A549 (cell line): Measurements from ENCODE around the gene FHAD1. TPM values are rescaled to one million over a fixed set of nuclear protein-coding genes. Genes with fewer than 3 reads are reported as not detected.

Experiments used
- ATAC-seq, 2 experiments: fragments of 200-7000 bp in 1 of 2; fragments of >200 bp in 1 of 2; cut with Nextera tagmentation in 1 of 2; cut with Tn5 transposase in 1 of 2; 3 replicates each; pipeline versions ENCODE4 v1.8.0 to v1.9.1; 2018 to 2020; ENCODE audit warnings: mild to moderate bottlenecking in 1 of 2, moderate library complexity in 1 of 2
- CTCF ChIA-PET: fragments of 300-600 bp; sonication (Branson Sonifier 250); formaldehyde crosslinking; extraction: SDS; loops from one replicate; lab custom pipeline; 2021; ENCODE audit warnings: antibody characterized with exemption, inconsistent platforms; lab: Yijun Ruan, JAX
- POLR2A ChIA-PET: fragments of 350-600 bp; formaldehyde crosslinking; extraction: SDS; loops from one replicate; lab custom pipeline; 2021; ENCODE audit warnings: antibody characterized with exemption, inconsistent platforms; lab: Yijun Ruan, JAX
- DNase-seq, 2 experiments: peaks; one replicate each; pipeline versions ENCODE4 v3.0.0 to v3.0.0-alpha.2; 2011 to 2016; ENCODE audit warnings: low read depth in 1 of 2, low spot score in 1 of 2
- FAIRE-seq: peaks from 2 replicates; lab custom pipeline; 2011; peaks lifted over from hg19 to GRCh38; lab: Jason Lieb, UNC
- H3K27ac ChIP-seq, 2 experiments: fragments of >200 bp; sonication (Bioruptor Twin); formaldehyde crosslinking; 3 replicates each; pipeline ENCODE4 v1.5.1; 2016 to 2017
- H3K4me1 ChIP-seq: fragments of >200 bp; sonication (Bioruptor Twin); formaldehyde crosslinking; 3 replicates; pipeline ENCODE4 v1.6.1; 2016
- H3K4me2 ChIP-seq: fragments of >200 bp; sonication (Bioruptor Twin); formaldehyde crosslinking; 3 replicates; pipeline ENCODE4 v1.6.1; 2016
- H3K4me3 ChIP-seq: fragments of >200 bp; sonication (Bioruptor Twin); formaldehyde crosslinking; 3 replicates; pipeline ENCODE4 v1.5.1; 2016
- H3K9me3 ChIP-seq: fragments of >200 bp; sonication (Bioruptor Twin); formaldehyde crosslinking; 3 replicates; pipeline ENCODE4 v1.6.1; 2016
- BHLHE40 ChIP-seq: IDR thresholded peaks from 2 replicates; pipeline ENCODE4 v1.6.1; 2012; ENCODE audit warnings: low read depth, low read length, inconsistent platforms
- CBX2 ChIP-seq: fragments of 200-600 bp; sonication (generic); IDR thresholded peaks from 2 replicates; pipeline ENCODE4 v1.6.1; 2016; ENCODE audit warnings: low read depth, mild to moderate bottlenecking, borderline replicate concordance
- CBX8 ChIP-seq: fragments of 200-600 bp; sonication (generic); IDR thresholded peaks from 2 replicates; pipeline ENCODE4 v1.6.1; 2016
- CHD2 ChIP-seq: fragments of 150-350 bp; IDR thresholded peaks from 2 replicates; pipeline ENCODE4 v1.6.1; 2014; ENCODE audit warnings: low read length; ENCODE audit not compliant: partially characterized antibody
- CHD4 ChIP-seq: fragments of 200-600 bp; sonication (generic); IDR thresholded peaks from 2 replicates; pipeline ENCODE4 v1.6.1; 2016; ENCODE audit warnings: antibody characterized with exemption, mild to moderate bottlenecking, borderline replicate concordance
- EHF ChIP-seq: fragments of 250-450 bp; sonication (Bioruptor Pico); IDR thresholded peaks from 2 replicates; pipeline ENCODE4 v1.5.0; 2020; ENCODE audit warnings: mild to moderate bottlenecking
- EP300 ChIP-seq, 2 experiments: fragments of >200 bp; sonication (Bioruptor Twin); formaldehyde crosslinking; IDR thresholded peaks; 2 replicates in 1 of 2; 3 replicates in 1 of 2; pipeline ENCODE4 v1.6.1; 2016 to 2017
- GATA3 ChIP-seq: IDR thresholded peaks from 2 replicates; pipeline ENCODE4 v1.6.1; 2012; ENCODE audit warnings: borderline replicate concordance
- HDAC2 ChIP-seq: fragments of 200-600 bp; sonication (generic); IDR thresholded peaks from 2 replicates; pipeline ENCODE4 v1.6.1; 2016
- HEYL ChIP-seq: fragments of 250-450 bp; sonication (Bioruptor Pico); IDR thresholded peaks from 2 replicates; pipeline ENCODE4 v1.8.0; 2021; ENCODE audit warnings: mild to moderate bottlenecking, moderate library complexity
- HOXB5 ChIP-seq: fragments of 250-450 bp; sonication (Bioruptor Pico); IDR thresholded peaks from 2 replicates; pipeline ENCODE4 v1.5.0; 2020; ENCODE audit warnings: mild to moderate bottlenecking, moderate library complexity
- KDM5A ChIP-seq: fragments of 200-600 bp; sonication (generic); IDR thresholded peaks from 2 replicates; pipeline ENCODE4 v1.6.1; 2016; ENCODE audit warnings: antibody characterized with exemption, mild to moderate bottlenecking
- MAFK ChIP-seq: fragments of 450-650 bp; IDR thresholded peaks from 2 replicates; pipeline ENCODE4 v1.6.1; 2014; ENCODE audit not compliant: partially characterized antibody
- NFE2L2 ChIP-seq: fragments of 150-350 bp; conservative IDR thresholded peaks from 2 replicates; pipeline ENCODE4 v1.6.1; 2014; ENCODE audit warnings: low read length
- POLR2AphosphoS2 ChIP-seq: conservative IDR thresholded peaks from 2 replicates; pipeline ENCODE4 v1.6.1; 2012; ENCODE audit warnings: low read length, improper control_type of control experiment, inconsistent platforms
- RCOR1 ChIP-seq: fragments of 150-350 bp; IDR thresholded peaks from 2 replicates; pipeline ENCODE4 v1.6.1; 2014; ENCODE audit warnings: antibody characterized with exemption, low read length, low read depth
- RFX5 ChIP-seq: fragments of 450-650 bp; IDR thresholded peaks from 2 replicates; pipeline ENCODE4 v1.7.1; 2014; ENCODE audit warnings: antibody characterized with exemption, mild to moderate bottlenecking, moderate library complexity
- SMC3 ChIP-seq: fragments of >200 bp; sonication (Bioruptor Twin); formaldehyde crosslinking; IDR thresholded peaks from 3 replicates; pipeline ENCODE4 v1.6.1; 2018; ENCODE audit warnings: inconsistent platforms
- SREBF2 ChIP-seq: fragments of 450-650 bp; IDR thresholded peaks from 2 replicates; pipeline ENCODE4 v1.6.1; 2014; ENCODE audit warnings: mild to moderate bottlenecking, moderate library complexity
- TFCP2L1 ChIP-seq: fragments of 250-450 bp; sonication (Bioruptor Pico); IDR thresholded peaks from 2 replicates; pipeline ENCODE4 v1.5.0; 2021; ENCODE audit warnings: mild to moderate bottlenecking
- ZNF302 ChIP-seq: fragments of 250-450 bp; sonication (Bioruptor Pico); IDR thresholded peaks from 2 replicates; pipeline ENCODE4 v1.9.0; 2021; ENCODE audit warnings: inconsistent platforms, mild to moderate bottlenecking, moderate library complexity
- ZSCAN20 ChIP-seq: fragments of 250-450 bp; sonication (Bioruptor Pico); IDR thresholded peaks from 2 replicates; pipeline ENCODE4 v1.8.0; 2022; ENCODE audit warnings: mild to moderate bottlenecking, moderate library complexity
- WGBS: methylation state at CpG from one replicate; pipeline ENCODE4 v1.1.6; 2017; ENCODE audit errors: missing lambda C conversion rate; 5-methylcytosine and 5-hydroxymethylcytosine counted together
- polyA plus RNA-seq, 4 experiments: library from polyadenylated mRNA; depleted of rRNA in 3 of 4; stranded (reverse); fragments of >200 nt; fragmentation: RNase III in 1 of 4; extraction: RNeasy Plus Mini Kit Qiagen cat#74134 plus additional on column Dnase treatment in 1 of 4; gene quantifications; 2 replicates in 3 of 4; 3 replicates in 1 of 4; pipeline ENCODE4 v1.2.3, GENCODE V29; 2011 to 2017
- TF ChIP-seq, protein P1 (sequence below): fragments of 450-650 bp; IDR thresholded peaks from 2 replicates; pipeline ENCODE4 v1.6.1; 2014; ENCODE audit warnings: antibody characterized with exemption
- TF ChIP-seq, protein P2 (sequence below): fragments of >200 bp; sonication (Bioruptor Twin); formaldehyde crosslinking; IDR thresholded peaks from 2 replicates; pipeline ENCODE4 v1.6.1; 2016
- TF ChIP-seq, protein P3 (sequence below): IDR thresholded peaks from 2 replicates; pipeline ENCODE4 v1.6.1; 2012
- TF ChIP-seq, protein P4 (sequence below): fragments of 200-600 bp; sonication (generic); IDR thresholded peaks from 2 replicates; pipeline ENCODE4 v1.6.1; 2016; ENCODE audit warnings: antibody characterized with exemption, mild to moderate bottlenecking, moderate library complexity
- TF ChIP-seq, protein P5 (sequence below): fragments of 150-350 bp; IDR thresholded peaks from 2 replicates; pipeline ENCODE4 v1.6.1; 2014; ENCODE audit warnings: low read depth, mild to moderate bottlenecking, low read length

The FHAD1 gene
- polyA plus RNA-seq, 2 of the 4 experiments (the other 2 are of a cell fraction): 0.31 to 0.32 TPM

DNA sequence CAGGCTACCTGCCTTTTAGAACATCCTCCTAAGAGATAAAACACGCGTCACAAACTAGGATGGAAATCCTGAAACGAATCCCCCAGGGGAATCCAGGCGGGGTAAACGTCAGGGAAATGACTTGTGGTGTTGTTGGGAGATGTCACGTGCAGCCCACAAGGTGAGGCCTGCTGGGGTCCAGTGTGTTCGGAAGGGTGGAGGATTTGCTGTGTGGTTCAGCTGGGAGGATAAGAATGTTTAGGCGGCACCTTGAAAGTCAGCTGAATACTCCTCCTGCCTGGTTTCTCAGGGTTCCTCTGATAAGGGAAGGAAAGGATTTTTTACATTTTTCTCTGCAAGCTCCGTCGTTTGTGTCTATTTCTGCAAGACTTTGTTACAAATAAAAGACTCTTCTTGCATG lies 88.0 kb downstream of the FHAD1 start:
- H3K9me3 ChIP-seq: no peaks in the 10 kb centered on the region
- TF ChIP-seq SMC3: no peak
- TF ChIP-seq, protein P1, sequence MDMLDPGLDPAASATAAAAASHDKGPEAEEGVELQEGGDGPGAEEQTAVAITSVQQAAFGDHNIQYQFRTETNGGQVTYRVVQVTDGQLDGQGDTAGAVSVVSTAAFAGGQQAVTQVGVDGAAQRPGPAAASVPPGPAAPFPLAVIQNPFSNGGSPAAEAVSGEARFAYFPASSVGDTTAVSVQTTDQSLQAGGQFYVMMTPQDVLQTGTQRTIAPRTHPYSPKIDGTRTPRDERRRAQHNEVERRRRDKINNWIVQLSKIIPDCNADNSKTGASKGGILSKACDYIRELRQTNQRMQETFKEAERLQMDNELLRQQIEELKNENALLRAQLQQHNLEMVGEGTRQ: no peak
- no peak for TF ChIP-seq CHD2
- TF ChIP-seq CHD4: no peak
- TF ChIP-seq CBX2: no peak
- no peak for TF ChIP-seq RFX5
- no peak for TF ChIP-seq HDAC2
- TF ChIP-seq EP300 (IDR thresholded peaks at IDR 0.05): no peak
- TF ChIP-seq BHLHE40: no peak
- TF ChIP-seq, protein P2, sequence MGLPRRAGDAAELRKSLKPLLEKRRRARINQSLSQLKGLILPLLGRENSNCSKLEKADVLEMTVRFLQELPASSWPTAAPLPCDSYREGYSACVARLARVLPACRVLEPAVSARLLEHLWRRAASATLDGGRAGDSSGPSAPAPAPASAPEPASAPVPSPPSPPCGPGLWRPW: no peak
- TF ChIP-seq MAFK: no peak
- TF ChIP-seq SREBF2: no peak
- TF ChIP-seq ZSCAN20 (CRISPR knock-in tag): no peak
- TF ChIP-seq KDM5A: no peak
- TF ChIP-seq, protein P3, sequence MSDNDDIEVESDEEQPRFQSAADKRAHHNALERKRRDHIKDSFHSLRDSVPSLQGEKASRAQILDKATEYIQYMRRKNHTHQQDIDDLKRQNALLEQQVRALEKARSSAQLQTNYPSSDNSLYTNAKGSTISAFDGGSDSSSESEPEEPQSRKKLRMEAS: no peak
- TF ChIP-seq POLR2AphosphoS2: no peak
- TF ChIP-seq, all 56 proteins: peak for 0
- POLR2A ChIA-PET: no interaction called here
- ATAC-seq: no peak
- no peak for FAIRE-seq
- WGBS: 92% methylated on average over 10 of the region's 10 CpGs
- DNase-seq: no peak
- CTCF ChIA-PET: interaction anchor here (1.5 to 5.5 kb wide), 4 partner anchors 11 to 207 kb away, joined by 4 to 40 read pairs (median 4); no protein-coding TSS in a partner anchor
- H3K27ac ChIP-seq: no peak overlapping the region
- H3K4me1 ChIP-seq: peaks cover 17% of the 10 kb centered on the region
- H3K4me2 ChIP-seq: no peak overlapping the region
- no peak overlapping the region for H3K4me3 ChIP-seq

DNA sequence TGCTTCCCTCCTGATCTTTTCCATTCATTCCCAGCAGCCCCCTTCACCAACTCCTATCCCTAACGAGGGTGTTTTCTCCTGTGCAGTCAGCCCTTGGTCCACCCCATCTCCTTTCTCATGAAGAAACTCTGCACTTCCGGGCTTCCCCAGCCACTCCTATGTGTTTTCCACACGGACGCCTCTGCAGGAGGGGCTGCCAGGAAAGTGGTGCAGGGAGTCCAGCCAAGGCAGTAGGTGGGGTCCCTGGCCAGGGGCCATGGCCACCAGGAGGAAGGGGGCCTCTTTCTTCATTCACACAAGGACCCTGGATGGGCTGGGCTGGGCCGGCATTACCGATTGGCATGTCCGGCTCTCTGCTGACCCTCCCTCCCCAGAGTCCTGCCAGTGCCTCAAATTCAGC lies 89.8 kb downstream of the FHAD1 start:
- 92% methylated on average over 7 of the region's 7 CpGs for WGBS
- DNase-seq (no peak), ATAC-seq (no peak), FAIRE-seq (no peak)
- Histone ChIP-seq H3K27ac (peak overlapping the region in 1 of 2 experiments; percentile 77; a peak in 1 of 6 replicates), H3K9me3 (0 out of 3 replicates have a peak, but pooled peaks cover 3% of the 10 kb centered on the region), H3K4me3 (no peak overlapping the region), H3K4me2 (no peak overlapping the region), H3K4me1 (peaks cover 24% of the 10 kb centered on the region)
- ChIA-PET CTCF (interaction anchor here (1.1 kb wide), 1 partner anchor 90 kb away, joined by 3 read pairs; no protein-coding TSS in a partner anchor), POLR2A (no interaction called here)
- TF ChIP-seq NFE2L2: no peak
- no peak for TF ChIP-seq EHF
- TF ChIP-seq HDAC2: no peak
- TF ChIP-seq, protein P4, sequence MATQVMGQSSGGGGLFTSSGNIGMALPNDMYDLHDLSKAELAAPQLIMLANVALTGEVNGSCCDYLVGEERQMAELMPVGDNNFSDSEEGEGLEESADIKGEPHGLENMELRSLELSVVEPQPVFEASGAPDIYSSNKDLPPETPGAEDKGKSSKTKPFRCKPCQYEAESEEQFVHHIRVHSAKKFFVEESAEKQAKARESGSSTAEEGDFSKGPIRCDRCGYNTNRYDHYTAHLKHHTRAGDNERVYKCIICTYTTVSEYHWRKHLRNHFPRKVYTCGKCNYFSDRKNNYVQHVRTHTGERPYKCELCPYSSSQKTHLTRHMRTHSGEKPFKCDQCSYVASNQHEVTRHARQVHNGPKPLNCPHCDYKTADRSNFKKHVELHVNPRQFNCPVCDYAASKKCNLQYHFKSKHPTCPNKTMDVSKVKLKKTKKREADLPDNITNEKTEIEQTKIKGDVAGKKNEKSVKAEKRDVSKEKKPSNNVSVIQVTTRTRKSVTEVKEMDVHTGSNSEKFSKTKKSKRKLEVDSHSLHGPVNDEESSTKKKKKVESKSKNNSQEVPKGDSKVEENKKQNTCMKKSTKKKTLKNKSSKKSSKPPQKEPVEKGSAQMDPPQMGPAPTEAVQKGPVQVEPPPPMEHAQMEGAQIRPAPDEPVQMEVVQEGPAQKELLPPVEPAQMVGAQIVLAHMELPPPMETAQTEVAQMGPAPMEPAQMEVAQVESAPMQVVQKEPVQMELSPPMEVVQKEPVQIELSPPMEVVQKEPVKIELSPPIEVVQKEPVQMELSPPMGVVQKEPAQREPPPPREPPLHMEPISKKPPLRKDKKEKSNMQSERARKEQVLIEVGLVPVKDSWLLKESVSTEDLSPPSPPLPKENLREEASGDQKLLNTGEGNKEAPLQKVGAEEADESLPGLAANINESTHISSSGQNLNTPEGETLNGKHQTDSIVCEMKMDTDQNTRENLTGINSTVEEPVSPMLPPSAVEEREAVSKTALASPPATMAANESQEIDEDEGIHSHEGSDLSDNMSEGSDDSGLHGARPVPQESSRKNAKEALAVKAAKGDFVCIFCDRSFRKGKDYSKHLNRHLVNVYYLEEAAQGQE: no peak
- TF ChIP-seq KDM5A: no peak
- TF ChIP-seq BHLHE40: no peak
- no peak for TF ChIP-seq TFCP2L1 (CRISPR knock-in tag)
- TF ChIP-seq, protein P2: no peak
- TF ChIP-seq, protein P5, sequence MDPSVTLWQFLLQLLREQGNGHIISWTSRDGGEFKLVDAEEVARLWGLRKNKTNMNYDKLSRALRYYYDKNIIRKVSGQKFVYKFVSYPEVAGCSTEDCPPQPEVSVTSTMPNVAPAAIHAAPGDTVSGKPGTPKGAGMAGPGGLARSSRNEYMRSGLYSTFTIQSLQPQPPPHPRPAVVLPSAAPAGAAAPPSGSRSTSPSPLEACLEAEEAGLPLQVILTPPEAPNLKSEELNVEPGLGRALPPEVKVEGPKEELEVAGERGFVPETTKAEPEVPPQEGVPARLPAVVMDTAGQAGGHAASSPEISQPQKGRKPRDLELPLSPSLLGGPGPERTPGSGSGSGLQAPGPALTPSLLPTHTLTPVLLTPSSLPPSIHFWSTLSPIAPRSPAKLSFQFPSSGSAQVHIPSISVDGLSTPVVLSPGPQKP: no peak
- TF ChIP-seq RCOR1: no peak
- no peak for TF ChIP-seq ZSCAN20 (CRISPR knock-in tag)
- TF ChIP-seq EP300 (IDR thresholded peaks at IDR 0.05): no peak
- TF ChIP-seq, protein P3: no peak
- no peak for TF ChIP-seq CBX8
- TF ChIP-seq HOXB5 (CRISPR knock-in tag): no peak
- TF ChIP-seq POLR2AphosphoS2: no peak
- no peak for TF ChIP-seq SMC3
- no peak for TF ChIP-seq HEYL
- no peak for TF ChIP-seq ZNF302 (CRISPR knock-in tag)
- TF ChIP-seq GATA3: no peak
